Measurements from ENCODE around the gene AATK.

The AATK gene

DNA sequence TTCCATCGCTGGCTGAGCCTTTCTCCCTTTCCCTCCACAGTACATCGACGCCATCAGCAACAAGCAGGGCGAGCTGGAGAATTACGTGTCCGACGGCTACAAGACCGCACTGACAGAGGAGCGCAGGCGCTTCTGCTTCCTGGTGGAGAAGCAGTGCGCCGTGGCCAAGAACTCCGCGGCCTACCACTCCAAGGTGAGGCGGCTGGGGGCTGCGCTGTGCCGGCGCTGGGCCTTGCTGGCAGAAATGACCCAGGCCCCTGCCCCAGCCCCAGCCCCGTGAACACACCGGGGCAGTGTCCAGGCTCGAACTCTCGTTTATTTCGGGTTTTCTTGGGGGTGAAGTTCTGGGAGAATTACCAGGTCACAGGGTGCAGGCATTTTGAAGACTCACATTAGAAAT, 66.1 kb downstream of the AATK start:
- DNase-seq (ENCODE audit: insufficient read length, low spot score): no peak
- no peak for FAIRE-seq

DNA sequence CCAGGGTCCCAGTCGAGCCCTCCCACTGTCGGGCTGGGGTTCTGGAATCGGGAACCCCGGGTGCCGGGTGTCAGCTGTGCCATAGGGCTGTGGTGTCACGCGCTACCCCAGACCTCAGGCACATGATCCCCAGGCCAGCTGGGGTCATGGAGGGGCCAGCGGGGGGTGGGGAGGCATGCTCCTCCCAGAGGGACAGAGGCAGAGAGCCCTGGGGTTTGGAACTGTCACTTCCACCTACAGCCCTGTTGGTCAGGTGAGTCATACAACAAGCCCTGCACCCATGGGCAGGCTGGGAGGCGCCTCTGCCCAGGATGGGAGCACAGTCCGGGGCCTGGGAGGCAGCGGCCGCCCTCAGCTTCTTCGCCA, 68.1 kb downstream of the AATK start:
- FAIRE-seq (no peak), DNase-seq (ENCODE audit: insufficient read length, low spot score) (no peak)

DNA sequence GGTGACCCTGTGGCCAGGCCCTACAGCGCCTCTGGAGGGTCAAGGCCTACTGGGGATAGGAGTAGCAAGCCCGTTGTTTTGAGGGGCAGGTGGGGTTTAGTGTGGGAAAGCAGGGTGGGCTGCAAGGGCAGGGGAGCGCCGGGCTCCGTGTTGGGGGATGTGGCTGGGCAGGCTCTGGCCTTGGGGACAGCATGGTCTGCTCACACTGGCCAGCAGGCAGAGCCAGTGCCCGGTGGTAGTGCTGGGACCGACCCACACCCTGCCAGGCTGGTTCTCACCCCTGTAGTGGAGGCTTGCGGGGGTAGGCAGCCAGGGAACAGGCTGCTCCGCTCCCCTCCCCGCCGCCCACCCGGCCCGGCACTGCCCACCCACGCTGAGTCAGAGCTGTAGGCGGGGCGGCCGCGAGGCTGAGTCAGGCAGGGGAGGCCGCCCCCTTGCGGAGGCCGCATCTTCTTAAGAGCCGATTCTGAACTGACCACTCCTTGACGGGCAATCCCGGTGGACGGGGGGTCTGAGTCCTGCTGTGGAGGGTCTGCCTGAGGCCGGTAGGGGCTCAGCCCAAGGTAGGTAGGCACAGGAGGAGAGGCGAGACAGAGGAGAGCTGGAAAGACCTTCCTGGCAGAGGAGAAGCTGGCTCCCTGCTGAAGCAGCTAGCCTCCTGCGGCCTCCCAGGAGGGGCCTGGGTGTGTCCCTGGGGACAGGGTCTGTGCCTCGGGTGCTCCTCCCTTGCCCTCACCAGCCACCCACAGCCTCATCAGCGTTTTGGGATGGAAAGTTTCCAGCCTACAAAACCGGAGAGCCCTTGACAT, 68.7 kb downstream of the AATK start:
- FAIRE-seq (peak; percentile 95), DNase-seq (ENCODE audit: insufficient read length, low spot score) (peak; percentile 81)

DNA sequence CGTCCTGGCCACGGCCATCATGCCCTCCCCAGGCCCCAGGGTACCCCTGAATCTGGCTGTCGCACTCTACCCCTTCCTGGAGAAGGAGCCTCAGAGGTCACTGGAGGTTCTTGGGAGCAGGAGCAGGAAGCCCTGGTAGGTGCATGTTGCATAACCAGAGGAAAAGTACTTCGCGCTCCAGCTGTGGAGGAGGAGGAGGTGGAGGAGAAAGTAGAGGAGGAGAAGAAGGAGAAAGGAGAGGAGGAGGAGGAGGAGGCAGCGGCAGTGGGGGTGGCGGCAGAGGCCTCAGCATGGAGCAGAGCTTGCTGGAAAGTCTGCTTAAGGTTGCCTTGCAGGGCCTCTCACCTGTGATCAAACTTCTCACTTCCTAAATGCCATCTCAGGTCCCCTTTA, 69.3 kb downstream of the AATK start:
- DNase-seq (ENCODE audit: insufficient read length, low spot score) (no peak), FAIRE-seq (no peak)

DNA sequence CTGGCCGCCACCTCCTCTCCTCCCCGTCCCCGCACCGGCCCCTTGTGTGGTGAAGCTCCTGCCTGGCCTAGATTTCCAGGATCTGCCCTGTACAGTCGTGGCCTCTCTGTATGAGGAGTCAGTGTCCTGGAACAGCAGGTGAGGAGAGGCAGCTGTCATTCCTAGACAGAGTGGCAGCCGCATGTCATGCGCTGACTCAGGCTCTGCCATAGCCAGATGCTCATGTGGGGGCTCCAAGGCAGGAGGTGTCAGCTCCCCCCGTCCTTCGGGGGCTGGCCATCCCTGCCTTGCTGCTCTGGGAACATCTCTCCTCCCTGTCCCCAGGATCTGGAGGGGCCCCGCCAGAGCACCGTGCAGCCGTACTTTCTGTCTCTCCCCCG, 70.6 kb downstream of the AATK start:
- DNase-seq (ENCODE audit: insufficient read length, low spot score): no peak
- FAIRE-seq: no peak

DNA sequence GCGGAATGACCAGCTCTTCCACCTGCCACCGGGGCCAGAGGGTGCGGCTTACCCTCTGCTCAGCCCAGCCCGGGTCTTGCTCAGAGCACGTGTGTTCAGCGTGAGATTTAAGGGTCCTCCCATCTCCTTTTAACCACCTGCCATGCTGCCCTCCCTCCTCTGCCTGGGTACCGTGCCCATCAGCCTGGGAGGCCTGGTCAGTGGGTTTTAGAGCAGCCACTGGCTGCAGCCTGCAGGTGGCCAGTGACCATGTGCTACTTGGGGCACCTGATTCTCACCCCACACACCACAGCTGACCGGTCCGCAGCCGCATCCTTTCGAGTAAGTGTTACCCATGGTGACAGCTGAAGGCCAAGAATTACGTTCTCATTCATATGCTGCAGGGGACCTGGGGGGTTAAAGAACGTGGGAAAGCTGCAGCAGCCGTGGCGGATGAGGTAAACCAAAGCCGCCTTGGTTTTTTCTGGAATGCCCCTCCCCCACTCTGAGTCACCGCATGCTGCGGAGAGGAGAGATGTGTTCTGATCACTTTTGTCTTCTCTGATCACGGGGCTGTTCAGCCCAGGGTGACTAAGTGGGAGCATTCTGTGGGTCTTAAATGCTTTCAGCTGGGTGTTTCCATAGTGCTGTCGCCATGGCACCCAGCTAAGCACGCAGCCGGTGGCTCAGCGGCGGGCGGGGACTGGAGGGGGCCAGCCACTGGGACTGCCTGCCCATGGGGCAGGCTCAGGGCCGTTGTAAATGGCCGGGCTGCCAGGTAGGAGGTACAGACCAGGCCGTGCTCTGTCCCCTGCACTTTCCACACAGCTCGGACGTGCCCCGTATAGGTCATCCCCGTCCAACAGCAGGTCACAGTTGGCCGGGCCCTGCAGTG, 71.3 kb downstream of the AATK start:
- FAIRE-seq (peak; percentile 98), DNase-seq (ENCODE audit: insufficient read length, low spot score) (peak; percentile 99)

DNA sequence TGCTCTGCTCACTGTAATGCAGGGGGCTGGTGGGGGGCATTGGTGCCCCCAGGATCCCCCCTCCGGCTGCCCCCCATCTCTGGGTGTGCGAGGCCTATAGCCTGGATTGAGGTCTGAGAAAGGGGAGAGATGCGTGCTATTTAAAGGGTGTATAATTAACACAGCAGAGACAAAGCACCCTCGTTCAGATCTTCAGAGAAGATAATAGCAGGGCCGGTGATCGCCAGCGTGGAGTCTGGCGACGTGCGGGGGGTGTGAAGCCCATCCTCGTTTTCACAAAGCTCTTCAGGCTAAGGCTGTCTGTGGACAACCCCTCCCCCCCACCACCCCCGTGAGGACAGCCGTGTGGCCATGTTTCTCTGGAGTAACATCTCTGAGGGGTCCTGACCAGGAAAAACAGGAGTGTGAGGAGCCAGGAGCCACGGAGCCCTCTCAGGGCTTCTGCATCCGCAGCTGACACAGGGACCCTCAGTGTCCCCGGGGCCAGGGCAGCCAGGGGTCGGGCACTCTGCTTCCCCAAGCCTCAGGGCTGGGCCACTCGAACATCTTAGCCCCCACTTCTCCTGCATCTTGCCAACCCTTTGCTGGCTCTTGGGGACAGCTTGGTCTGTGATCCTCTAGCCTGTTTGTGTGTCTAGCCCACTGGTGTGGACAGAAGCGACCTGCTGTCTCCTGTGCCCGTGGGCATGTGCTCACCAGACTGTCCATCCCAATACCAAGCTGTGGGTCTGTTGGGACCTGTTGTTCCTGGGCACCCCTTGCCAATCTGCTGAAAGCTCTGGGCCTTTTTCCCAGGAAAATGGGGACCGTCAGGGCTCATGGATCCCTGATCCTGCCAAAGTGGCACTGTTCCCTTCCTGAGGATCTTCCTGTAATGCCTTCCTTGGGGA, 72.2 kb downstream of the AATK start:
- no peak for FAIRE-seq

DNA sequence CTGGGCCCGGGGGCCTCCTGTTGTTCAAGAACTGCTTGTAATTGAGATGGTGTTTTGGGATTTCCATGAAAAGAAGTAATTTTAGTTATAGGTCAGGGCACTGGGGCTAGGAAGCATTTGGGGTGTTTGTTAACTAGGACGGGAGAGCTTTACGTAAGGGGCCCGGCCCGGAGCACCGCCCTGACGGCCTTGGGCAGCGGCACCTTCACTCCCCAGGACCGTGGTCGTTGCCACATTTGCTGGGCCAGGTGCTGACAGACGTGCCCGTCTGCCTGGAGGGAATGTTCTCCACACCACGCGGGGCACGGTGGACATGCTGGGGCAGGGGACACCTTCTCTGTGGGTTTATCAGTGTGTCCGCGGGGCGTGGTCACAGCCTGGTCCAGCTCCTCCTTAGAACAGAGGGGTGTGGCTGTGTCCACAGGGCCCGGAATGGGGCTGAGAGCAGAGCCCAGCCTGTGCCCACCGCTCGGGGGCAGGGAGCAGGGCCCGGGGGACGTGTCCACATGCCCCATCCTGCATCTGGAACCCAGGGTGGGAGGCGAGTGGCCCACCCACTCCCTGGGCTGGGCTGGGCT, 73.4 kb downstream of the AATK start:
- no peak for FAIRE-seq
- no peak for DNase-seq (ENCODE audit: insufficient read length, low spot score)

More for the DNA sequence above, 72.2 kb downstream of the AATK start:
- DNase-seq (ENCODE audit: insufficient read length, low spot score): no peak

DNA sequence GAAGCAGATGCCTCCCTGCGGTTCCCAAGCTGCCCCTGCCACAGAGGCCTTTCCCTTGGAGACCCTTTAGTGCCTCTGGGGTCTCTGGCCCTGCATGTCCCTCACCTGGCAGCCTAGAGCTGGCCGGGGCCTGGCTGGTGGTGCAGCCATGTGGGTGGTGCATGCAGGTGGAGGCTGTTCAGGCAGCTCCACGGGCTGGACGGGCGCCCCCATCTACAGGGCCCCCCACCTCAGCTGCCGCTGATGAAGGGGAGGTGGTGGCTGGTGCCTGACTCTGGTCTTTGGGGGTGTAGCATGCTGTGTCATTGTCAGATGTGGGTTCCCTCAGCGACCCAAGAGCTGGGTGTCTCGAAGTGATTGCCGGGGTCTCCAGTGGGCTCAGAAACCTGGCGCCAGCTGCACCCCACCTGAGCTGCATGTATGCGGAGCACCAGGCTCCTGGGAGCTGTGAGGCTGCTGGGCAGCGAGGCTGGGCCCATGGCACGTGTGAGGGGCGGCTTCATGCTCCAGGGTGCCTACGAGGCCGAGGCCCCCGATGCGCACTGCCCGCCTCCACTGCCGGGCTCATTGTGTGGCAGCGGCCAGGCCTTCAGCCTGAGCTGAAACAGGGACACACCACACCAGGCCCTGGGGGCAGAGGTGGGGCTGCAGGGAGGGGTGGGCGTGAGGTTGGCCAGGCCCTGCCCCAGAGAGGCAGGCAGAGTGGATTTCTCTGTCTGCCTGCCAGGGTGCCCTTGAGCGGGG, 74.1 kb downstream of the AATK start:
- FAIRE-seq (no peak), DNase-seq (ENCODE audit: insufficient read length, low spot score) (no peak)

DNA sequence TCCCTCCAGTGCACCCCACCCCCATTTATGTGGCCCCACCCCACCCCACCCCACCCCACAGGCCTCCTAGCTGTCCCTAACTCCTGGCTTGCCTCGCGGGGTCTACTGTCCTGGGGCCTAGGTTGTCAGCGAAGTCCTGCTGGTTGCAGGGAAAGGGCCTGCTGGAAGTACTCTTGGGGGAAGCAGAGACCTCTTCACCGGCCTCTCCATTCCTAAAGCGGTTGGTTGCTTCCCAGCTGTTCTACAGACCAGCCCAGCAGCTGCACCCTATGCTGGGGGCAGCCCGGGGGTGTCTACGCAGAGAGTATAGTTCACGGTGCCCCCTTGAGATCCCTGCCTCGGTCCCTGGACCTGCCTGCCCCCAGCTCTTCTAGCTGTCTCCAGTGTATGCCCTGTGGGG, 74.9 kb downstream of the AATK start:
- FAIRE-seq (no peak), DNase-seq (ENCODE audit: insufficient read length, low spot score) (no peak)

DNA sequence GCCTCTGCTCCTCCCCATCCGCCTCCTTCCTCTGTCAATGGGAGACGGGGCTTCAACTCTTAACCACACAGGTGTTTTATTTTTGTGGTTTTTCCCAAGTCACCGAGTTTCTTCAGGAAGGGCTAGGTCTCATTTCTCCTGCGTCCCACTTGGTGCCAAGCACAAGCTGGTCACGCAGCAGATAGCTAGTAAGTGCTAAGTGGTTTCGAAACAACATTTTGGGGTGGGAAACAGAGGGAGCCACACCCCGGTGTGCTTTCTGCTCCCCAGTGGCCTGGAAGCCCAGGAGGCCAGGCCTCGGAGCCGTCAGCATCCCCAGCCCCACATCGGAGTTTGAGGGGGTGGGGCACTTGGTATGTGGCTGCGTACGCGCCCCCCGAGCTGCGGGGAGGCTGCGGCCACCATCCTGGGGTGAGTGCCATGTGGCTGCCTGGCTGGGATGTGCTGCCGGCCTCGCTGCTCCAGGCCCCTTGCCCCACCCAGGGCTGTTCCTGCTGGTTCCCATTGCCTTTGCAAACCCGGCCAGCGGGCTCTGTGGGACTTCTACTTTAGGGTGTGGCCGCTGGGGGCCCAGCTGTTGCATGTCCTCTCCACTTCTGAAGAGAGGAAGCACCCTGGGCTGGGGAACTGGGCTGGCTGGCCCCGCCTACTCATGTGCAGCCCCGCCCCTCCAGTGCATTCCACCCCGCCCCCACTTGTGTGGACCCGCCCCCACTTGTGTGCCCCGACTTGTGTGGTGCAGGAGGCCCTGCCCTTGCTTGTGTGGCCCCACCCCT, 75.5 kb downstream of the AATK start:
- FAIRE-seq (no peak), DNase-seq (ENCODE audit: insufficient read length, low spot score) (no peak)

DNA sequence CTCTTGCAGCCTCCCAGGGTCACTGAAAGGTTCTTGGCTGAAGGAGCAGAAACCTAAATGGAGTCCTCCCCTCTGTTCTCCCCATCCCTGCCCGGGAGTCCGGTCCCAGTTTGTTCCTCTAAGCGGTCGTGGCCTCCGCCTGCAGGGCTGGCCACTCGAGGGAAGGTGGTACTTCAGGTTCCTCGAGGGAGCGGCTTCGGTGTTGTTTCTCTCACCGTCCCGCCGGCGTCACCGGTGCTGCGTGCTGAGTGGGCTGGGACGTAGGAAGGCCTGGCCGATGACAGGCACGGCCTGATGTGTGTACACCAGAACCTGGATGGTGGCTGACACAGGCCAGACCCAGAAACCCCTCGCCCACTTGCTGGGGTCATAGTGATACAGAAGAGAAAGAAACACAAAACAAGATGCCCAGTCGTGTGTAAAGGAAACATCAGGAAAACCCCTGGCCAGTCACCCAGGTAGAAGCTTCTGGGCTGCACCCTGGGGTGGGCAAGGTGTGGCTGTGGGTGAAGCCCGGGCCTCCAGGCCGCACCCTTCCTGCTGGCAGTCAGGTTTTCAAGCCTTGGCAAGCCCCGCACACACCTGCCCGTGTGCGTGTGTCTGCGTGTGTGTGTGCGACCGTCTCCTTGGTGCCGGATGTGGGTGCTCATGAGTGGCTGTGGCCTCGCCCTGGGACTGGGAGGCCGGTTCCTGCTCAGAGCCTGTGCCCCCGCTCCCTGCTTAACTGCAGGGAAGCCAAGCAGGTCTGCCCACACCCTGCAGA, 79.1 kb downstream of the AATK start:
- DNase-seq (ENCODE audit: insufficient read length, low spot score) (no peak), FAIRE-seq (no peak)

DNA sequence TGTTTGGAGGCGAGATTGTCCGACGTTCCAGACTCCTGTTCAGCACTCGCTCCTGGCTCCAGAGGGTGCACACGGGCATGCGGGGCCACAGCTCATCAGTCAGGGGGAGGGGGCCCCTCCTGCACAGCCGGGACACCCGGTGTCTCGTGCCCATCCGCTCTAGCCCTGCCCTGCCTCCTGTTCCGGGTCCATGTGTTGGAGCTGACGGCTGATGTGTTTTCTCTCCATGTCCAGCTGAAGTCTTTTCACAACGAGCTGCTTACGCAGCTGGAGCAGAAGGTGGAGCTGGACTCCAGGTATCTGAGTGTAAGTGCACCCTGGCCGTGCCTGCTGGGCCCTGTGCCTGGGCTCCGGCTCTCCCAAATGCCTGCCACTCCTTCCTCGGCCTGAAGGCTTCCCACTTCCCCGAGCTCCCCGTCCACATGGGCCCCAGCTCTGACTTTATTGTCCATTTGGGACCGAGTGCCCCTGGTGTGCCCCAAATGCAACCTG, 80.6 kb downstream of the AATK start:
- DNase-seq (ENCODE audit: insufficient read length, low spot score) (no peak), FAIRE-seq (no peak)

DNA sequence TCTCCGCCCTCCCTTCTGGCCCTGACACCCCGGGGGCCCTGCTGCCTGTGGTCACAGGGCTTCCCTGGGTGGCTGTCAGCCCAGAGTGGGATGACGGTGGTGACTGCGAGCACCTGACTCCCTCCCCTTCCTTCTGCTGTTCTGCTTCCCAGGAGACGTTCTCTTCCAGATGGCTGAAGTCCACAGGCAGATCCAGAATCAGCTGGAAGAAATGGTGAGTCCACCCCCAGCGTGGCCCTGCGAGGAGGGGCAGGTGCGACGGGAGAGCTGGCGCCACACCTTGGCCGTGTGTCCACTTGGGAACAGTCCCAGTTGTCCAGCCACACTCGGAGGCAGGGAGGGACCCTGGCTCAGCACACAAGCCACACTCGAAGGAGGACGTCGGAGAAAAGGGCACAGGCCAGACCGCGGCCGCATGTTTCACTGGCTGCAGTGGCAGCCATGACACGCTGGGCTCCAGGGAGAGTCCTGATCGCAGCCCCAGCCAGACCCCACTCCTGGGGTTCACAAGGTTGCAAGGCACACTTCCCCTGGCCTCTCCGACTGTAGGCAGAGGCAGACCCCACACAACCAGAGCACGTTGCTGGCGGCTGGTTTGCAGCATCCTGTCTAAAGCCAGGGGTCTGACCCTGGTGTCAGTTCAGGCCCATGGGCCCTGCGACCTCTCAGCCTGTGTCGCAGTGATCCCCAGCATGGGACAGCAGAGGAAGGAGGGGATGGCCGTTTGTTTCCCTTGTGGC, 81.2 kb downstream of the AATK start:
- FAIRE-seq (no peak), DNase-seq (ENCODE audit: insufficient read length, low spot score) (no peak)

DNA sequence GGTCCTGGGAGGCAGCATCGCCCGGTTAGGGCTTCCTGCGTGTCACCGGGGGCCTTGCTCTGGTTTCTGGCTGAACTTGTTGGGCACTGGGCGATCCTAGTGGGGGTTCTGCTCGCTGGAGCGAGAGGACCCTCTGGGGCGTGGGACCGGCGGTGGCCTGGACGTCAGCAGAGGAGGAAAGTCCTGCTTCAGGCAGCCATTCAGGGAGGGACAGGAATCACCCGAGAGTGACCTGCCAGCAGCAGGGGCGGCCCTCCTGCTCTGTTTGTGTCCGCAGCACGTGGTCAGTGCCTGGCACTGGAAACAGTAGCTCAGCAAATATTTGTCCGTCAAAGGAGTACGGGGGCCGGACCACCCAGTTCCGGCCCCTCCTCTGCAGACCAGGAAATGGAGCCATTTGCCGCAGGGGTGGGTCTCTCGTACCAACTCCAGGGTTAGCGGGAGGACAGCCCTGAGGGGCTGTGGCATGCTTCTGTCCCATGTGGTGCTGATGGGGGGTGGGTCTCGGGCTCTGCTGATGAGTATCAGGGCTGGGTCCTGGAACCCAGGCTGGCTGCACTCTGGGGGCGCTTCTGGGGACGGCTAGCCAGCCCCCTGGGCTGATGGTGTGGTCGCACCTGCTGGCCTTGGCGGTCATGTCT, 82.8 kb downstream of the AATK start:
- no peak for FAIRE-seq

DNA sequence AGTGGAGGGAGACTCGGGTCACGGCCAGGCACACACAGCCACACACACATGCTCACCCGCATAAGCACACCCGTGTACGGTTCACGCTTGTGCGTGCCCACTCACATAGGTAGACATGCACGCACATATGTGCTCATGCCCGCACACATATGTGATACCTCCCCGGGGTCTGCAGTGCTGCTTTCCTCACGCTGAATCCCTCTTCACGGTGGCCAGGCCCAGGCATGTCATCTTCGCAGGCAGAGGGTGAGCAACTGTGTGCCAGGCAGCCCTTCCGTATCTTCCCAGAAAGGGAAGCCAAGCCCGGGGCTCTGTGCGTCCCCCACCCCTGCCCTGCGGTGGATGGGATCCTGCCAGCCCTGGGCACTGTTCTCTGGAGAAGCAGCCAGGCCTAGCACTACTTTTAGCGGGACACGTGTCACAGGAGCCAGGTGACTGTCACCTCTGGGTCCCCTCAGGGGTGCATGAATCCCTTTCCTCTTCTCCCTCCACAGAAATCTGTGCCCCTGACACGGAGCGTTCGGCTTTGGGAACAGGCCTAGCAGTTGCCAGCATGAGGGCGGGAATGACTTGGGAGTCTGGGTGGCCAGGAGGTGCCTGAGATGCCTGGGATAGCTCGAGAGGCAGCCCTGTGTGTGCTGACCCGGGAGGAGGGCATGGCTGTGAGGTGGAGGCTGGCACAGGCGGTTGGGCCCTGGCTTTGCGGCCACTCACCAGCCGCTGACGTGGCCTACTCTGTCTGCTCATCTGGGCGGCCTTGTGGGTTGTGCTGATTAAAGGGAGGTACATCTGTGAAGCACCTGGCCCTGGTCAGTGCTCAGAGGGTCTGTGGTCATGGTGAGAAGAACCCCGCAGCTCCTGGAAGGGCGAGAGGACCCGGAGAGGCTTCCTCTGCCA, 83.6 kb downstream of the AATK start:
- no peak for FAIRE-seq
- no peak for DNase-seq (ENCODE audit: insufficient read length, low spot score)

More for the DNA sequence above, 82.8 kb downstream of the AATK start:
- no peak for DNase-seq (ENCODE audit: insufficient read length, low spot score)
